T-cell (primary cell): ENCODE data around the gene TPST1. TPM values are rescaled to one million over a fixed set of nuclear protein-coding genes. Genes with fewer than 3 reads are reported as not detected.

Experiments
- ATAC-seq, 4 experiments: fragments of 200-7000 bp in 3 of 4; fragments of 150-1000 bp in 1 of 4; cut with Tn5 transposase; replicated peaks in 1 of 4; 1 replicate in 3 of 4; 2 replicates in 1 of 4; pipeline ENCODE4 v1.10.0; 2021; ENCODE audit warnings: moderate library complexity in 3 of 4, mild to moderate bottlenecking in 2 of 4, moderate number of reproducible peaks in 1 of 4
- CTCF ChIA-PET, 2 donors: fragments of 300-600 bp; sonication (Branson Sonifier 250); formaldehyde crosslinking; loops; one replicate each; lab custom pipeline; 2022; ENCODE audit warnings: antibody characterized with exemption in 2 of 2; lab: Charles Lee
- POLR2A ChIA-PET, 2 donors: fragments of 300-600 bp; sonication (Branson Sonifier 250); formaldehyde crosslinking; loops; one replicate each; lab custom pipeline; 2022; ENCODE audit warnings: antibody characterized with exemption in 2 of 2; lab: Charles Lee
- DNase-seq, 35 experiments: peaks; one replicate each; pipeline versions ENCODE4 v3.0.0 to v3.0.0-alpha.2; 2013 to 2023
- H3K27ac ChIP-seq: one replicate; pipeline ENCODE4 v1.5.1; 2013; ENCODE audit warnings: low read length
- H3K27me3 ChIP-seq, 2 experiments: replicated peaks in 1 of 2; 1 replicate in 1 of 2; 2 replicates in 1 of 2; pipeline versions ENCODE4 v1.6.1 to v1.7.0; 2013; ENCODE audit warnings: low read length in 1 of 2, mixed read lengths in 1 of 2; ENCODE audit not compliant: control insufficient read depth in 2 of 2, insufficient read depth in 2 of 2; ENCODE audit errors: extremely low read depth in 1 of 2
- H3K36me3 ChIP-seq, 2 donors: 1 replicate in 1 of 2; 2 replicates in 1 of 2; pipeline versions ENCODE4 v1.6.1 to v1.7.0; 2013; ENCODE audit warnings: low read length in 1 of 2; ENCODE audit not compliant: control insufficient read depth in 2 of 2, insufficient read depth in 1 of 2; ENCODE audit errors: extremely low read depth in 1 of 2
- H3K4me1 ChIP-seq, 2 experiments: 1 replicate in 1 of 2; 2 replicates in 1 of 2; pipeline versions ENCODE4 v1.6.1 to v1.7.0; 2013; ENCODE audit warnings: low read length in 2 of 2, mixed read lengths in 1 of 2; ENCODE audit not compliant: insufficient read depth in 2 of 2, control insufficient read depth in 1 of 2; ENCODE audit errors: extremely low read depth in 1 of 2
- H3K4me3 ChIP-seq, 2 donors: 1 replicate in 1 of 2; 2 replicates in 1 of 2; pipeline versions ENCODE4 v1.5.1 to v1.7.0; 2013; ENCODE audit warnings: mild to moderate bottlenecking in 2 of 2, low read length in 1 of 2, moderate library complexity in 1 of 2; ENCODE audit not compliant: control insufficient read depth in 1 of 2; ENCODE audit errors: extremely low read depth in 1 of 2
- H3K9me3 ChIP-seq: 2 replicates; pipeline ENCODE4 v1.7.0; 2013
- H3K27ac Mint-ChIP-seq, 2 donors: one replicate each; pipeline ENCODE4 v1.8.0; 2020 to 2021; ENCODE audit warnings: mild to moderate bottlenecking in 2 of 2, mixed read lengths in 2 of 2
- H3K27me3 Mint-ChIP-seq, 2 donors: one replicate each; pipeline ENCODE4 v1.8.0; 2021 to 2022; ENCODE audit warnings: mixed read lengths in 2 of 2
- H3K36me3 Mint-ChIP-seq: one replicate; pipeline ENCODE4 v1.8.0; 2021; ENCODE audit warnings: mixed read lengths
- H3K4me1 Mint-ChIP-seq, 3 donors: one replicate each; pipeline ENCODE4 v1.8.0; 2020 to 2022; ENCODE audit warnings: mixed read lengths in 3 of 3, mild to moderate bottlenecking in 1 of 3
- H3K4me3 Mint-ChIP-seq, 3 donors: one replicate each; pipeline ENCODE4 v1.8.0; 2020 to 2022; ENCODE audit warnings: mild to moderate bottlenecking in 3 of 3, mixed read lengths in 3 of 3, moderate library complexity in 3 of 3
- H3K9me3 Mint-ChIP-seq, 3 donors: one replicate each; pipeline ENCODE4 v1.8.0; 2020 to 2022; ENCODE audit warnings: mixed read lengths in 3 of 3
- WGBS: methylation state at CpG from one replicate; pipeline ENCODE4 v1.1.5; 2013; ENCODE audit warnings: missing lambda C conversion rate; ENCODE audit not compliant: insufficient coverage; 5-methylcytosine and 5-hydroxymethylcytosine counted together
- total RNA-seq, 35 experiments: library from RNA in 6 of 35; stranded (reverse) in 6 of 35; fragments of 120-200 nt in 1 of 35; gene quantifications; one replicate each; pipeline versions ENCODE4 v1.2.1 to v1.2.4 and lab custom pipeline; 2013 to 2026

TPST1 gene
- total RNA-seq, 5 donors from 2014 or later (not counting 1 experiment from before 2014, with no cell fraction given): 2.1 to 6.3 (median 2.6) TPM

- WGBS: no CpG with 5 or more reads among the region's 4 CpGs
- no peak overlapping the region for H3K27ac Mint-ChIP-seq
- H3K27me3 Mint-ChIP-seq: no peaks in the 10 kb centered on the region
- H3K27me3 ChIP-seq: no peaks in the 10 kb centered on the region
- DNase-seq (no peak), ATAC-seq (no peak)
- no peaks in the 10 kb centered on the region for H3K9me3 ChIP-seq
- no peak overlapping the region for H3K27ac ChIP-seq
- ChIA-PET CTCF (interaction anchor here in 1 of 2 donors (0.5 to 0.6 kb wide), 2 partner anchors 26 to 29 kb away, joined by 4 to 5 read pairs; no protein-coding TSS in a partner anchor), POLR2A (no interaction called here)
- H3K9me3 Mint-ChIP-seq: no peaks in the 10 kb centered on the region
- H3K4me3 Mint-ChIP-seq: no peak overlapping the region
- H3K4me3 ChIP-seq: no peak overlapping the region
- H3K4me1 Mint-ChIP-seq: no peaks in the 10 kb centered on the region
- H3K36me3 Mint-ChIP-seq: no peaks in the 10 kb centered on the region
- H3K4me1 ChIP-seq: no peaks in the 10 kb centered on the region
- H3K36me3 ChIP-seq: no peaks in the 10 kb centered on the region
Measured at GRCh38 chr7:66247380-66248078, 42.4 kb downstream of the TPST1 start.

- H3K27ac ChIP-seq: no peak overlapping the region
Measured at GRCh38 chr7:66250711-66251110, 45.6 kb downstream of the TPST1 start.

DNA sequence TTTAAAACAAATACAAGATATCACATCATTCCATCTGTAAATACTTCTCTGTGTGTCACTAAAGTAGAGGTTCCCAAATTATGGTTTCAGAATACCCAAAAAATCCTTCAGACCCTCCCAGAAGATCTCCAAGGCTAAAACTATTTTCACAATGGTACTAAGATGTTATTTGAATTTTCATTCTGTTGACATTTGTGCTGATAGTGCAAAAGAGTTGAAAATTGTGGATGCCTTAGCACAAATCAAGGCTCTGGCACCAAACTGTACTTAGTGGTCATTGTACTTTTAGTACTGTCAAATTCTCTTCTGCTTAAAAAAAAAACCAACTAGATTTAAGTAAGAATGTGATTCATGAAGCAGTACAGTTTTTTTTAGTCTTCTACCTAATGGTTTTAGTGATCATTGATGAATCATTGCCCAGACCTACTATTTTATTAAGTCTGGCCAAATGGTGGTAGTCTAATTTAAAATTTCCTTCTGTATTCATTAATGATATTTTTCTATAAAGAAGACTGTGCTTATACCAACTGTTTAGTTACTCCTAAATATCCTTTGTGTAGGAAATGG lies 50.5 kb downstream of the TPST1 start:
- no peak for DNase-seq
- ChIA-PET CTCF (no interaction called here), POLR2A (no interaction called here)
- H3K4me3 ChIP-seq: no peak overlapping the region
- H3K4me1 ChIP-seq: no peaks in the 10 kb centered on the region
- no peaks in the 10 kb centered on the region for H3K36me3 ChIP-seq
- Mint-ChIP-seq H3K4me3 (no peak overlapping the region), H3K36me3 (no peaks in the 10 kb centered on the region), H3K27ac (no peak overlapping the region), H3K27me3 (peaks cover 2 to 3% of the 10 kb centered on the region in 2 donors), H3K4me1 (no peaks in the 10 kb centered on the region), H3K9me3 (no peaks in the 10 kb centered on the region)
- H3K27ac ChIP-seq: no peak overlapping the region
- H3K9me3 ChIP-seq: no peaks in the 10 kb centered on the region
- ATAC-seq: no peak
- H3K27me3 ChIP-seq: no peaks in the 10 kb centered on the region

More at GRCh38 chr7:66250711-66251110, 45.6 kb downstream of the TPST1 start:
- 76% methylated on average over 3 of the region's 3 CpGs for WGBS
- no peaks in the 10 kb centered on the region for H3K9me3 ChIP-seq
- H3K9me3 Mint-ChIP-seq: no peaks in the 10 kb centered on the region
- no peak overlapping the region for H3K27ac Mint-ChIP-seq
- ChIA-PET POLR2A (no interaction called here), CTCF (no interaction called here)
- H3K4me1 Mint-ChIP-seq: no peaks in the 10 kb centered on the region
- no peak overlapping the region for H3K4me3 Mint-ChIP-seq
- ATAC-seq (no peak), DNase-seq (no peak)
- no peak overlapping the region for H3K4me3 ChIP-seq
- H3K4me1 ChIP-seq: no peaks in the 10 kb centered on the region
- H3K36me3 Mint-ChIP-seq: no peaks in the 10 kb centered on the region
- H3K27me3 Mint-ChIP-seq: no peaks in the 10 kb centered on the region
- H3K36me3 ChIP-seq: no peaks in the 10 kb centered on the region
- no peaks in the 10 kb centered on the region for H3K27me3 ChIP-seq

DNA sequence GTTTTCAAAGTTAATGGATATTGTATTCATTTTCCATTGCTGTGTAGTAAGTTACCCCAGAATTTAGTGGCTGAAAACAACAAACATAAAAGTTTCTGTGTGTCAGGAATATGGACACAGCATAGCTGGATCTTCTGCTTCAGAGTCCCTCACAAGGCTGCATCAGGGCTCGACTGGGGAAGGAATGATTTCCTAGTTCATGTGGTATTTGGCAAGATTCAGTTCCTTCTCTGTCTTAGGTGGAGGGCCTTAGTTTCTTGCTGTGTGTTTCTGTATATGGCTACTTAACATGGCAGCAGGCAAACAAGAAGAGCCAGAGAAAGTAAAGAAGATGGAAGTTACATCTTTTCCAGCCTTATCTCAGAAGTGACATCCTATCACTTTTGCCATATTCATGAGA lies 51.1 kb downstream of the TPST1 start:
- H3K9me3 Mint-ChIP-seq: no peaks in the 10 kb centered on the region
- ChIA-PET POLR2A (no interaction called here), CTCF (no interaction called here)
- H3K27me3 Mint-ChIP-seq: peaks cover 6 to 7% of the 10 kb centered on the region in 2 donors
- H3K27ac ChIP-seq: no peak overlapping the region
- DNase-seq (no peak), ATAC-seq (no peak)
- no peak overlapping the region for H3K4me3 ChIP-seq
- no peak overlapping the region for H3K4me3 Mint-ChIP-seq
- H3K27me3 ChIP-seq: no peaks in the 10 kb centered on the region
- no peak overlapping the region for H3K27ac Mint-ChIP-seq
- no peaks in the 10 kb centered on the region for H3K4me1 Mint-ChIP-seq
- no peaks in the 10 kb centered on the region for H3K36me3 ChIP-seq
- no peaks in the 10 kb centered on the region for H3K4me1 ChIP-seq
- 0% methylated on average over 1 of the region's 1 CpG for WGBS
- H3K36me3 Mint-ChIP-seq: no peaks in the 10 kb centered on the region
- H3K9me3 ChIP-seq: no peaks in the 10 kb centered on the region

GRCh38 chr7:66257481-66257880 lies 52.3 kb downstream of the TPST1 start:
- H3K4me3 ChIP-seq: no peak overlapping the region
- POLR2A ChIA-PET: no interaction called here
- Mint-ChIP-seq H3K4me1 (no peaks in the 10 kb centered on the region), H3K4me3 (no peak overlapping the region), H3K27me3 (peaks cover 6 to 7% of the 10 kb centered on the region in 2 donors), H3K9me3 (no peaks in the 10 kb centered on the region), H3K27ac (no peak overlapping the region), H3K36me3 (no peaks in the 10 kb centered on the region)
- ATAC-seq (no peak), DNase-seq (no peak)
- no peaks in the 10 kb centered on the region for H3K36me3 ChIP-seq
- CTCF ChIA-PET: no interaction called here
- no peaks in the 10 kb centered on the region for H3K9me3 ChIP-seq
- no peaks in the 10 kb centered on the region for H3K4me1 ChIP-seq
- no peaks in the 10 kb centered on the region for H3K27me3 ChIP-seq
- no peak overlapping the region for H3K27ac ChIP-seq
- WGBS: no CpG with 5 or more reads among the region's 4 CpGs

DNA sequence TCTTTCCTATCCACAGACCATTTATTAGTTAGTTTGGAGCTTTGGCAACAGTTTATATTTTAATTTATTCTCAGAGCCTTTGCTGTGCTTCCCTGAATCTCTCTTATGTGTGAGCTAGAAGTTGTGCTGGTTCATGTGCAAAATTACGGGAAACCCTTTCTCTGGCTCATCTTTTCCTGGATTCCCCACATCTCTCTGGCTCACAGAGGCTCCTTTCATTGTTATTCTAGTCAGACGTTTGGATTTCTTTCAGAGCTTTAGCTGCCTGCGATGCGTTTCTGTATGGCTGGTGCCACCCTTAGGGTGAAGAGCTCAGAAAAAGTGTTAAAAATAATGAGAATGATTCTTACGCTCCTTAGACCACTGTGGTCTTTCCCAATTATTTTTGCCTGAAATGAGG lies 53.3 kb downstream of the TPST1 start:
- DNase-seq (no peak), ATAC-seq (no peak)
- no peak overlapping the region for H3K4me3 ChIP-seq
- Mint-ChIP-seq H3K36me3 (peaks cover 1% of the 10 kb centered on the region), H3K4me1 (no peaks in the 10 kb centered on the region), H3K27me3 (peaks cover 6 to 7% of the 10 kb centered on the region in 2 donors), H3K27ac (no peak overlapping the region), H3K9me3 (peaks cover 0 to 1% (median 1%) of the 10 kb centered on the region in 3 donors), H3K4me3 (no peak overlapping the region)
- no peaks in the 10 kb centered on the region for H3K9me3 ChIP-seq
- no peaks in the 10 kb centered on the region for H3K4me1 ChIP-seq
- CTCF ChIA-PET: interaction anchor here in 1 of 2 donors (1.0 kb wide), 1 partner anchor 52 kb away, joined by 3 read pairs; no protein-coding TSS in a partner anchor
- no peaks in the 10 kb centered on the region for H3K27me3 ChIP-seq
- H3K36me3 ChIP-seq: no peaks in the 10 kb centered on the region
- POLR2A ChIA-PET: no interaction called here
- H3K27ac ChIP-seq: no peak overlapping the region
- WGBS: 86% methylated on average over 4 of the region's 5 CpGs
